ENCODE measurements around the gene ARID1A. TPM values are rescaled to one million over a fixed set of nuclear protein-coding genes. Genes with fewer than 3 reads are reported as not detected.

The ARID1A gene
- total and polyA plus RNA-seq, 9 of the 15 experiments (the other 6 are each of a cell fraction or from before 2014, with no cell fraction given): 8.3 to 88.3 (median 22.5) TPM

GRCh38 chr1:26826261-26827105, 130.7 kb downstream of the ARID1A start, which contains the start of gene ZDHHC18 (continued):
- TF ChIP-seq TSC22D4 (tag; IDR thresholded peaks at IDR 0.05) (no peak), ZNF3 (CRISPR knock-in tag; IDR thresholded peaks at IDR 0.05) (no peak), PBX2 (CRISPR knock-in tag; IDR thresholded peaks at IDR 0.05; ENCODE audit: low read depth) (no peak), PBX2 (tag; conservative IDR thresholded peaks at IDR 0.05; ENCODE audit: low read depth) (no peak), ATF7 (IDR thresholded peaks at IDR 0.05) (0 out of 2 replicates have a peak, but pooled peaks have one; percentile 13), HCFC1 (IDR thresholded peaks at IDR 0.05; ENCODE audit: low read depth, low read length) (no peak), RBM17 (IDR thresholded peaks at IDR 0.05; ENCODE audit: borderline replicate concordance, low read depth, low read length) (no peak), SRSF1 (IDR thresholded peaks at IDR 0.05; ENCODE audit: low read depth, low read length) (no peak), ARNT (IDR thresholded peaks at IDR 0.05) (no peak), CAMTA2 (CRISPR knock-in tag; conservative IDR thresholded peaks at IDR 0.05) (no peak; the same call in 1 of the 2 replicates), HDGF (IDR thresholded peaks at IDR 0.05) (no peak), CCAR2 (IDR thresholded peaks at IDR 0.05; ENCODE audit: low read depth, low read length) (no peak), ZHX1 (conservative IDR thresholded peaks at IDR 0.05; ENCODE audit: low read length) (no peak), EP400 (IDR thresholded peaks at IDR 0.05) (no peak), HNRNPL (IDR thresholded peaks at IDR 0.05; ENCODE audit: low read depth, low read length) (no peak), NR4A1 (CRISPR knock-in tag; IDR thresholded peaks at IDR 0.05) (no peak), NR4A1 (tag; IDR thresholded peaks at IDR 0.05) (0 out of 2 replicates have a peak, but pooled peaks have one; percentile 16), ARID4B (CRISPR knock-in tag; IDR thresholded peaks at IDR 0.05) (no peak), MTA2 (IDR thresholded peaks at IDR 0.05; ENCODE audit: low read depth) (no peak)

Data from K562 (cell line).